ENCODE data around the gene SLIT3.

Gene SLIT3

DNA sequence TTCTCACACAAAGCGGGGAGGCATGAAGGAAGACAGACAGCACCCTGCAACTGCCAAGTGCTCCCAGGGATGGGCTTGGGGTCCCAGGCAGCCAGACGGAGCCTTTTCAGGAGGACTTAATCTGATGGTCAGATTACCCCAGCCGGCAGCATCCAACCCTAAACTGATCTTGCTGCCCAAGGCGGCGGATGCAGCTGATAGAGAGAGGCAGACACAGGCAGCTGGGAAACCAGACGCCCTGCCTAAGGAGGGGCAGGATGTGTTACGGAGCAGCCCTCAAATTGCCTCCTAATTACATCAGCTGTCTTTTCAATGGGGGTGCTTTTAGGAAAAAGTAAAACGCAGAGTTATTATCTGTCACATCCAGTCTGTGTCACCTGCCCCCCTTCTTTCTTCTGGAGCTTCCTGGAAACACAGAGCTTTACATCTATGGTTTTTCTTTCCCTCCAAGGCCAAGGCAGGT is 530.9 kb downstream of the SLIT3 start:
- DNase-seq (ENCODE audit: low read depth): no peak
- TF ChIP-seq MAX (IDR thresholded peaks at IDR 0.05; ENCODE audit: low read depth, low read length): no peak
- TF ChIP-seq MYC (IDR thresholded peaks at IDR 0.05; ENCODE audit: low read depth, low read length): no peak
- TF ChIP-seq, protein P1, sequence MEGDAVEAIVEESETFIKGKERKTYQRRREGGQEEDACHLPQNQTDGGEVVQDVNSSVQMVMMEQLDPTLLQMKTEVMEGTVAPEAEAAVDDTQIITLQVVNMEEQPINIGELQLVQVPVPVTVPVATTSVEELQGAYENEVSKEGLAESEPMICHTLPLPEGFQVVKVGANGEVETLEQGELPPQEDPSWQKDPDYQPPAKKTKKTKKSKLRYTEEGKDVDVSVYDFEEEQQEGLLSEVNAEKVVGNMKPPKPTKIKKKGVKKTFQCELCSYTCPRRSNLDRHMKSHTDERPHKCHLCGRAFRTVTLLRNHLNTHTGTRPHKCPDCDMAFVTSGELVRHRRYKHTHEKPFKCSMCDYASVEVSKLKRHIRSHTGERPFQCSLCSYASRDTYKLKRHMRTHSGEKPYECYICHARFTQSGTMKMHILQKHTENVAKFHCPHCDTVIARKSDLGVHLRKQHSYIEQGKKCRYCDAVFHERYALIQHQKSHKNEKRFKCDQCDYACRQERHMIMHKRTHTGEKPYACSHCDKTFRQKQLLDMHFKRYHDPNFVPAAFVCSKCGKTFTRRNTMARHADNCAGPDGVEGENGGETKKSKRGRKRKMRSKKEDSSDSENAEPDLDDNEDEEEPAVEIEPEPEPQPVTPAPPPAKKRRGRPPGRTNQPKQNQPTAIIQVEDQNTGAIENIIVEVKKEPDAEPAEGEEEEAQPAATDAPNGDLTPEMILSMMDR (IDR thresholded peaks at IDR 0.05; ENCODE audit: low read depth, low read length): no peak

DNA sequence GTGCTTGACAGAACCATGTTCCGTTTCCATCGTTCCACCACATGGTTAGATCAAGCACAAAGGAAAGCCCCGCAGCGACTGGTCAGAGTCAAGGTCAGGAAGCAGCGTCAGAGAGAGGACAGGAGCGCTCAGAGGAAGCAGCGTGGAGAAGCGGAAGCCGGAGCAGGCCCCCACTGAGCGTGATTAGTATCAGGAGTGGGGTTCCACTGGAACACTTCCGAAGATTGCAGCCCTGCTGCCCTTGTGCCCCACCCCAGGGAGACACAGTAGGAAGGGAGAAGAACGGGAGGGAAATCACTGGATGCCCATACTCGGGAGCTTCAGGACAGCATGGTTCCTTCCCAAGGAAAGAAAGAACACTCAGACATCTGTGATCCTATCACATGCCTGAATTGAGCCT is 532.8 kb downstream of the SLIT3 start:
- no peak for TF ChIP-seq POLR2A (IDR thresholded peaks at IDR 0.05; ENCODE audit: extremely low read depth, insufficient read length)
- TF ChIP-seq, protein P1 (IDR thresholded peaks at IDR 0.05; ENCODE audit: low read depth, low read length): no peak
- no peak for TF ChIP-seq MYC (IDR thresholded peaks at IDR 0.05; ENCODE audit: low read depth, low read length)
- TF ChIP-seq MAX (IDR thresholded peaks at IDR 0.05; ENCODE audit: low read depth, low read length): no peak
- H3K4me3 ChIP-seq (ENCODE audit: low read depth, low read length): no peak overlapping the region
- DNase-seq (ENCODE audit: low read depth): no peak

More for the DNA sequence above, 530.9 kb downstream of the SLIT3 start:
- no peak overlapping the region for H3K4me3 ChIP-seq (ENCODE audit: low read depth, low read length)

- no peak for TF ChIP-seq POLR2A (IDR thresholded peaks at IDR 0.05; ENCODE audit: extremely low read depth, insufficient read length)
- TF ChIP-seq, protein P1 (IDR thresholded peaks at IDR 0.05; ENCODE audit: low read depth, low read length): no peak
- TF ChIP-seq MAX (IDR thresholded peaks at IDR 0.05; ENCODE audit: low read depth, low read length): no peak
- TF ChIP-seq MYC (IDR thresholded peaks at IDR 0.05; ENCODE audit: low read depth, low read length): no peak
- H3K4me3 ChIP-seq (ENCODE audit: low read depth, low read length): no peak overlapping the region
- no peak for DNase-seq (ENCODE audit: low read depth)
Measured at GRCh38 chr5:168766426-168766700, 534.6 kb downstream of the SLIT3 start.

DNA sequence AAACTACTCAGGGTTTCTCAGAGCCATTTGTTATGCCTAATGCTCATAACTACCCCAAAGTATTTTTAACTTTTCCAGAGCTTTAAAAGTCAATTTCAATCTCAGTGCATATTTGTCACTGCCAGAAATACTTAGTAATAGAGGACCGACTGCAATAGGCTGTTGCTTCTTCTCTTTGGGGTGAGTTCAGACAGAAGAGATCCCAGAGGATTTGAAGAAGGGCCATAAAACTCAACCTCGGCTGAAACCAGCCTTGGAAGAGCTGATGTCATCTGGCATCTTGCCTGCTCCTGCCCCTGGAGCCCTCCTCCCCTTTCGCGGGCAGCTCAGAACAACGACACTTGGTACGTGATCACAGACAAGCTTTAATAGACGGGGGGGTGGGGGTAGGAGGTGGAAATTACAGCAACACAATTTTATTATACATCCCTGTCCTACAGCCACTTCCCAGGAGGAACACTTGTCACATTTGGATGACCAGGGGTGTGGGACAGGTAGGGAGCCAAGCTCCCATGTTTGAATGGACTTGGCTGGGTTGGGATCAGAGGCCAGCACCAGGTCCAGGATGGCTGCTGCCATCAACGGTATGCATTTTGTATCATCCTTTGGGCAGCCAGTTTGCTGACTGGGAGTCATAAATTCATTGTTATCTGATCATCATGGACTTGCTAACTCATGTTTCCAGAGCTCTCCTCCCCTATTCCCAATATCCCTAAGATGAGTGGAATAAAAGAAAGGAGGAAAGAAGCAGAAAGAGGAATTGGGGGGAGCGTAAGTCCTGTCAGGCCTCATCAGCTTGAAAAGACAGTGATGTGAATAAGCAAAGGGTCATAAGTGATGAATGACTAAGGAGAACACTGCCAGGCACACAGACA is 535.2 kb downstream of the SLIT3 start:
- no peak for DNase-seq (ENCODE audit: low read depth)
- H3K4me3 ChIP-seq (ENCODE audit: low read depth, low read length): no peak overlapping the region
- TF ChIP-seq POLR2A (IDR thresholded peaks at IDR 0.05; ENCODE audit: extremely low read depth, insufficient read length): no peak
- TF ChIP-seq, protein P1 (IDR thresholded peaks at IDR 0.05; ENCODE audit: low read depth, low read length): no peak
- TF ChIP-seq MYC (IDR thresholded peaks at IDR 0.05; ENCODE audit: low read depth, low read length): no peak
- TF ChIP-seq MAX (IDR thresholded peaks at IDR 0.05; ENCODE audit: low read depth, low read length): no peak

DNA sequence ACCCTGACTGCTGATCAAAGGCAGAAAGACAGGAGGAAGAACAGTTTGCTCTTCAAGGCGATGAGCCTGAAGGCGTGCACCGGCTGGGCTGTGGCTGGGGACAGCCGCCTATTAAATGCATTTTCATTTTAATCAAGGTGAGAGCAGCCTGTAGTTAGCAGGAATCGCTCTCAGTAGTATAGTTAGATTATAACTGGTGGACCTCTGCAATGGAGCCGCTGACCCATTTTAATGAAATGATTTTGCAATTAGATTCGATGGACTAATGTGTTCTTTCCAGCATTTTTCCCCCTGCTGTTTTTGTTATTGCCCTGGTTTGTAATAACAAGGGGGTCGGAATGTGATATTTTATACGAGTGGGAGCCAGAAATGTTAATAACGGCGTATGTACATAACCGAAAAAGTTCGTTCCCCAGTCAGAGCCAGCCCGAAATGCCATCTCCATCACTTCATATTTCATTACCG is 535.8 kb downstream of the SLIT3 start:
- no peak for TF ChIP-seq MYC (IDR thresholded peaks at IDR 0.05; ENCODE audit: low read depth, low read length)
- no peak for TF ChIP-seq POLR2A (IDR thresholded peaks at IDR 0.05; ENCODE audit: extremely low read depth, insufficient read length)
- no peak for TF ChIP-seq MAX (IDR thresholded peaks at IDR 0.05; ENCODE audit: low read depth, low read length)
- TF ChIP-seq, protein P1 (IDR thresholded peaks at IDR 0.05; ENCODE audit: low read depth, low read length): no peak

More for the DNA sequence above, 535.8 kb downstream of the SLIT3 start:
- no peak for DNase-seq (ENCODE audit: low read depth)
- H3K4me3 ChIP-seq (ENCODE audit: low read depth, low read length): no peak overlapping the region

Data from NB4 (cell line).